Keratinocyte (primary cell): ENCODE results near the gene DPP10.

Experiments used
- EZH2 ChIP-seq: IDR thresholded peaks from one replicate; pipeline ENCODE4 v1.6.1; 2012; ENCODE audit warnings: inconsistent platforms, mild to moderate bottlenecking, low read length, moderate library complexity
- TF ChIP-seq, protein P1 (sequence below), 3 experiments: IDR thresholded peaks in 1 of 3; conservative IDR thresholded peaks in 1 of 3; optimal IDR thresholded peaks in 1 of 3; 2 replicates in 2 of 3; 3 replicates in 1 of 3; pipeline versions ENCODE3 to v1.5.1; 2011; ENCODE audit warnings: low read length in 3 of 3, mild to moderate bottlenecking in 3 of 3, moderate library complexity in 2 of 3, control low read depth in 1 of 3, inconsistent platforms in 1 of 3; ENCODE audit not compliant: insufficient read depth in 2 of 3; ENCODE audit errors: extremely low read depth in 1 of 3

GRCh38 chr2:115389898-115390565 lies 947.6 kb downstream of the DPP10 start:
- TF ChIP-seq, protein P1, sequence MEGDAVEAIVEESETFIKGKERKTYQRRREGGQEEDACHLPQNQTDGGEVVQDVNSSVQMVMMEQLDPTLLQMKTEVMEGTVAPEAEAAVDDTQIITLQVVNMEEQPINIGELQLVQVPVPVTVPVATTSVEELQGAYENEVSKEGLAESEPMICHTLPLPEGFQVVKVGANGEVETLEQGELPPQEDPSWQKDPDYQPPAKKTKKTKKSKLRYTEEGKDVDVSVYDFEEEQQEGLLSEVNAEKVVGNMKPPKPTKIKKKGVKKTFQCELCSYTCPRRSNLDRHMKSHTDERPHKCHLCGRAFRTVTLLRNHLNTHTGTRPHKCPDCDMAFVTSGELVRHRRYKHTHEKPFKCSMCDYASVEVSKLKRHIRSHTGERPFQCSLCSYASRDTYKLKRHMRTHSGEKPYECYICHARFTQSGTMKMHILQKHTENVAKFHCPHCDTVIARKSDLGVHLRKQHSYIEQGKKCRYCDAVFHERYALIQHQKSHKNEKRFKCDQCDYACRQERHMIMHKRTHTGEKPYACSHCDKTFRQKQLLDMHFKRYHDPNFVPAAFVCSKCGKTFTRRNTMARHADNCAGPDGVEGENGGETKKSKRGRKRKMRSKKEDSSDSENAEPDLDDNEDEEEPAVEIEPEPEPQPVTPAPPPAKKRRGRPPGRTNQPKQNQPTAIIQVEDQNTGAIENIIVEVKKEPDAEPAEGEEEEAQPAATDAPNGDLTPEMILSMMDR (optimal IDR thresholded peaks at IDR 0.05 in 1 of 3, IDR thresholded peaks at IDR 0.05 in 1 of 3, conservative IDR thresholded peaks at IDR 0.05 in 1 of 3; ENCODE audit: extremely low read depth in 1 of 3, insufficient read depth in 2 of 3, low read length in 3 of 3) = no peak
- TF ChIP-seq EZH2 = no peak
